ENCODE data around the gene B3GNT8. TPM values are rescaled to one million over a fixed set of nuclear protein-coding genes. Genes with fewer than 3 reads are reported as not detected.

The B3GNT8 gene
- total and polyA plus RNA-seq, 4 donors: 0.14 to 2.3 (median 0.66) TPM

GRCh38 chr19:41415154-41415571 lies 12.0 kb downstream of the B3GNT8 start (continued):
- TF ChIP-seq FOXA2 (IDR thresholded peaks at IDR 0.05) (no peak), YY1 (IDR thresholded peaks at IDR 0.05) (no peak), RXRA (IDR thresholded peaks at IDR 0.05) (no peak), FOXA1 (IDR thresholded peaks at IDR 0.05) (no peak)

GRCh38 chr19:41414461-41414860 lies 12.7 kb downstream of the B3GNT8 start:
- peaks cover 9 to 61% (median 33%) of the 10 kb centered on the region in 4 donors for H3K36me3 ChIP-seq (ENCODE audit: control insufficient read depth in 4 of 4, insufficient read depth in 3 of 4, low read depth in 1 of 4, low read length in 3 of 4)
- H3K27ac ChIP-seq (ENCODE audit: low read depth in 1 of 2, low read length in 2 of 2): no peak overlapping the region
- TF ChIP-seq ATF3 (IDR thresholded peaks at IDR 0.05) (no peak), HNF4G (IDR thresholded peaks at IDR 0.05) (no peak), TAF1 (conservative IDR thresholded peaks at IDR 0.05) (no peak), RAD21 (IDR thresholded peaks at IDR 0.05) (no peak), NR2F2 (IDR thresholded peaks at IDR 0.05) (no peak), MAX (IDR thresholded peaks at IDR 0.05) (no peak), CTCF (IDR thresholded peaks at IDR 0.05; ENCODE audit: low read depth, low read length, missing input control) (no peak), EGR1 (IDR thresholded peaks at IDR 0.05; ENCODE audit: low read depth in 2 of 2) (no peak), REST (IDR thresholded peaks at IDR 0.05) (no peak), FOXA2 (IDR thresholded peaks at IDR 0.05) (no peak), RXRA (IDR thresholded peaks at IDR 0.05) (no peak), HNF4A (conservative IDR thresholded peaks at IDR 0.05) (no peak), FOXA1 (IDR thresholded peaks at IDR 0.05) (no peak), SP1 (IDR thresholded peaks at IDR 0.05) (no peak), YY1 (IDR thresholded peaks at IDR 0.05) (no peak), GABPA (IDR thresholded peaks at IDR 0.05 in 1 of 2, conservative IDR thresholded peaks at IDR 0.05 in 1 of 2) (no peak), ZBTB33 (IDR thresholded peaks at IDR 0.05) (no peak), JUND (IDR thresholded peaks at IDR 0.05) (no peak)
- H3K27me3 ChIP-seq (ENCODE audit: control insufficient read depth in 4 of 4, insufficient read depth in 4 of 4, low read length in 3 of 4): no peaks in the 10 kb centered on the region
- H3K9ac ChIP-seq (ENCODE audit: low read depth in 1 of 2, low read length in 2 of 2): no peak overlapping the region
- WGBS: 92% methylated on average over 9 of the region's 9 CpGs
- peaks cover under 1 to 8% (median 3%) of the 10 kb centered on the region in 4 donors for H3K4me1 ChIP-seq (ENCODE audit: control insufficient read depth in 4 of 4, insufficient read depth in 4 of 4, low read length in 3 of 4)
- H3K4me3 ChIP-seq (ENCODE audit: low read depth in 1 of 3, low read length in 3 of 3): no peak overlapping the region
- H3K9me3 ChIP-seq (ENCODE audit: control insufficient read depth in 4 of 4, low read length in 3 of 4): no peaks in the 10 kb centered on the region
- no peak for DNase-seq (ENCODE audit: low spot score)

Measured in liver (tissue), 9 donors.